Cardiac fibroblast (primary cell): ENCODE data around the gene TRA2A.
A peak's percentile ranks its signal among the peaks of the same experiment; 100 is the strongest.

Experiments
- DNase-seq, 2 donors: peaks; one replicate each; pipeline versions ENCODE4 v3.0.0 to v3.0.0-alpha.2; 2010; ENCODE audit warnings: low read depth in 2 of 2
- H3K4me3 ChIP-seq, 2 donors: replicated peaks in 1 of 2; 1 replicate in 1 of 2; 2 replicates in 1 of 2; pipeline ENCODE4 v1.5.1; 2011; ENCODE audit warnings: low read depth in 2 of 2, low read length in 2 of 2, mild to moderate bottlenecking in 2 of 2, moderate library complexity in 1 of 2
- TF ChIP-seq, protein P1 (sequence below): IDR thresholded peaks from one replicate; pipeline ENCODE4 v1.5.1; 2011; ENCODE audit warnings: low read depth, mild to moderate bottlenecking, low read length, inconsistent platforms

Gene TRA2A

DNA sequence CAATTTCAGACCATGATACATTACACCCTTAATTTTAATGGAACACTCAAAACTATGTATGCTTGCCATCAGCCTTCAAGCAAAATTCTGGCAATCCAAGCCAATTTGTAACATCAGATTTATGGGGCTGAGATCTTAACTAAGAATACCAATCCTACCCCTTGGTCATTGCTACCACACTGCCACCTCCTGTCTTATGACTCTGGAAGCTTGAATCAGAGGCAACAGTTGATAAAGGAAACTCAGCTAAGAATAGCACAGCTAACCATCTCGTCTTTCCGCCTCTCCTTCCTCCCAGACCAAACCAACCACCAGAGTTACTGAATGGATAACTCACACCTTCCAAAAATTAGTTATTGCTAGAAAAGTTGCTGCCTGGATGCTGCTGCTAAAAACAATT, 68.9 kb downstream of the TRA2A start:
- peak; percentile 72 for DNase-seq
- TF ChIP-seq, protein P1, sequence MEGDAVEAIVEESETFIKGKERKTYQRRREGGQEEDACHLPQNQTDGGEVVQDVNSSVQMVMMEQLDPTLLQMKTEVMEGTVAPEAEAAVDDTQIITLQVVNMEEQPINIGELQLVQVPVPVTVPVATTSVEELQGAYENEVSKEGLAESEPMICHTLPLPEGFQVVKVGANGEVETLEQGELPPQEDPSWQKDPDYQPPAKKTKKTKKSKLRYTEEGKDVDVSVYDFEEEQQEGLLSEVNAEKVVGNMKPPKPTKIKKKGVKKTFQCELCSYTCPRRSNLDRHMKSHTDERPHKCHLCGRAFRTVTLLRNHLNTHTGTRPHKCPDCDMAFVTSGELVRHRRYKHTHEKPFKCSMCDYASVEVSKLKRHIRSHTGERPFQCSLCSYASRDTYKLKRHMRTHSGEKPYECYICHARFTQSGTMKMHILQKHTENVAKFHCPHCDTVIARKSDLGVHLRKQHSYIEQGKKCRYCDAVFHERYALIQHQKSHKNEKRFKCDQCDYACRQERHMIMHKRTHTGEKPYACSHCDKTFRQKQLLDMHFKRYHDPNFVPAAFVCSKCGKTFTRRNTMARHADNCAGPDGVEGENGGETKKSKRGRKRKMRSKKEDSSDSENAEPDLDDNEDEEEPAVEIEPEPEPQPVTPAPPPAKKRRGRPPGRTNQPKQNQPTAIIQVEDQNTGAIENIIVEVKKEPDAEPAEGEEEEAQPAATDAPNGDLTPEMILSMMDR, result peak; percentile 34
- no peak overlapping the region for H3K4me3 ChIP-seq

DNA sequence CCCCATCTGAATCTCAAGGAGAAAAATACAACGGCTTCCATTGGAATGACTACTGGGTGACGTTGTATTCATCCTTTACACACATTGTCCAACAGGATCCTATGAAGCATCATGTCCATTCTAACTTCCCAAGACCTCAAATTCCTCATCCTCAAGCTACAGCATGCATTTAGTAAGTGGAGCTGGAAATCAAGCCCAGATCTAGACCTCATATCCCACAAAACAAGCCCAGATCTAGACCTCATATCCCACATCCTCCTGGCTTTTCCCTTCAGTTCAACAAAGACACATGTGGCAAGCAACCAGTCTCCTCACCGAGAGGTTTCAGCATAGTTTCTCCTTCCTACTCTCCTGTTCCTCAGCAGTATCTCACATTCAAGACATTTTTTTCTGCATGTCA, 73.7 kb downstream of the TRA2A start:
- no peak overlapping the region for H3K4me3 ChIP-seq
- TF ChIP-seq, protein P1, result no peak
- no peak for DNase-seq

DNA sequence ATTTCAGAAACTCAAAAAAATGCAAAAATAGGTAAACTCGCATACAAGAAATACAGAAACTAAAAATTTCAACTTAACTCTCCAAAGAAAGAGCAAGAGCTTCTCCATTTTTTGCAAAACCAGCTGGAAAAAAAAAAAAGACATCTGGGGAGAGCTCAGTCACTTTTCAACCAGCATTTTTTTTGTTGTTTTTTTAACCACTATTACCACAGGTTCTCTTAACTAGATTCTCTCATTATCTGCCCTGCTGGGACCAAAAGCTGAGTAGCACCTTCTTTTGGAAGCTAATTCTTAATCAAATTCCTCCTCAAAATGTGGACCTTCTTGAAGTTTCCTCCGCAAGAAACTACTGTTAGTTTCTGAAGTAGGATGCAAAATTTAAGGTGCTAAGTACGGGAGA, 75.7 kb downstream of the TRA2A start:
- no peak overlapping the region for H3K4me3 ChIP-seq
- TF ChIP-seq, protein P1, result no peak
- DNase-seq, result no peak

DNA sequence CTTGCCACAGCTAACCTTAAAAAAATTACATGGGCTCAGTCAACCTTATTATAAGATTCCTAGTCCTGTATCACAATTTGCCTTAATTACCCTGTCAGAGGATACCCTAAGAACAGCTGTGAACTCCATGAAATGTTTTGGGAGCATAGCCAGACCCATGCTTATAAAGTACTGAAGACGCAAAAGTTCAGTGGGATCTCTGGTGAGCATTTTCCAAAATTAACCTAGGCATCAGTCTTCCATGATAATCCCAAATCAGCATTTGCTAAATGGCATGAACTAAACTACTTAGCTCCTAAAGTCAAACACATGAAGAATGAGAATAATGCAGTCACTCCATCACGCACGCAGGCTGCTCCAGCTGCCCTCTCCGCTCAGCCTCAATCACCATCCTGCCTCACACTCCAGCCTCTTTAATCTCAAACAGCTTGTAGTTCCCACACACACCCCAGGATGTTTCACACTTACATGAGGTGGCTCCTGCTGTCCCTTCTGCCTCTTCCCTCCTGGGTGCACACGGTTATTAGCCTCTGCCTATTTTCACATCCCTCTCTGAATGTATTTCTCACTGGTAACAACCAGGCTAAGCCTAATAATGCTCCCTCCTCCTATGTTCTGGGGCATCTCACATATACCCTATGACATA, 76.8 kb downstream of the TRA2A start:
- TF ChIP-seq, protein P1, result no peak
- no peak for DNase-seq
- no peak overlapping the region for H3K4me3 ChIP-seq
